GM06990 (cell line): ENCODE measurements around the gene GPR17.

Experiments used
- DNase-seq: peaks from one replicate; pipeline ENCODE4 v3.0.0-alpha.2; 2011; ENCODE audit not compliant: insufficient read length; ENCODE audit errors: extremely low read depth
- H3K27me3 ChIP-seq: replicated peaks from 2 replicates; pipeline ENCODE4 v1.6.0; 2011; ENCODE audit warnings: low read length; ENCODE audit not compliant: control insufficient read depth, insufficient read depth
- H3K36me3 ChIP-seq: 2 replicates; pipeline ENCODE4 v1.5.1; 2011; ENCODE audit warnings: low read length; ENCODE audit not compliant: control insufficient read depth, insufficient read depth
- H3K4me3 ChIP-seq: replicated peaks from 2 replicates; pipeline ENCODE4 v1.5.1; 2011; ENCODE audit warnings: low read depth, mild to moderate bottlenecking, control low read depth, low read length
- TF ChIP-seq, protein P1 (sequence below): IDR thresholded peaks from 2 replicates; pipeline ENCODE4 v1.5.1; 2011; ENCODE audit warnings: low read length, control low read depth, mild to moderate bottlenecking, inconsistent platforms; ENCODE audit not compliant: insufficient read depth, poor library complexity, severe bottlenecking

GPR17 gene

GRCh38 chr2:127670957-127671290 lies 25.0 kb downstream of the GPR17 start:
- no peak for DNase-seq
- TF ChIP-seq, protein P1, sequence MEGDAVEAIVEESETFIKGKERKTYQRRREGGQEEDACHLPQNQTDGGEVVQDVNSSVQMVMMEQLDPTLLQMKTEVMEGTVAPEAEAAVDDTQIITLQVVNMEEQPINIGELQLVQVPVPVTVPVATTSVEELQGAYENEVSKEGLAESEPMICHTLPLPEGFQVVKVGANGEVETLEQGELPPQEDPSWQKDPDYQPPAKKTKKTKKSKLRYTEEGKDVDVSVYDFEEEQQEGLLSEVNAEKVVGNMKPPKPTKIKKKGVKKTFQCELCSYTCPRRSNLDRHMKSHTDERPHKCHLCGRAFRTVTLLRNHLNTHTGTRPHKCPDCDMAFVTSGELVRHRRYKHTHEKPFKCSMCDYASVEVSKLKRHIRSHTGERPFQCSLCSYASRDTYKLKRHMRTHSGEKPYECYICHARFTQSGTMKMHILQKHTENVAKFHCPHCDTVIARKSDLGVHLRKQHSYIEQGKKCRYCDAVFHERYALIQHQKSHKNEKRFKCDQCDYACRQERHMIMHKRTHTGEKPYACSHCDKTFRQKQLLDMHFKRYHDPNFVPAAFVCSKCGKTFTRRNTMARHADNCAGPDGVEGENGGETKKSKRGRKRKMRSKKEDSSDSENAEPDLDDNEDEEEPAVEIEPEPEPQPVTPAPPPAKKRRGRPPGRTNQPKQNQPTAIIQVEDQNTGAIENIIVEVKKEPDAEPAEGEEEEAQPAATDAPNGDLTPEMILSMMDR = no peak
- Histone ChIP-seq H3K27me3 (no peaks in the 10 kb centered on the region; the same call in 1 of the 2 replicates), H3K4me3 (no peak overlapping the region), H3K36me3 (no peaks in the 10 kb centered on the region)

GRCh38 chr2:127671557-127672302 lies 25.8 kb downstream of the GPR17 start:
- no peak overlapping the region for H3K4me3 ChIP-seq
- DNase-seq = no peak
- H3K27me3 ChIP-seq = no peaks in the 10 kb centered on the region; the same call in 1 of the 2 replicates
- no peaks in the 10 kb centered on the region for H3K36me3 ChIP-seq
- TF ChIP-seq, protein P1 = no peak

- peaks cover 3% of the 10 kb centered on the region; the same call in 1 of the 2 replicates for H3K27me3 ChIP-seq
- no peak for DNase-seq
Observed at GRCh38 chr2:127672341-127673224, 26.6 kb downstream of the GPR17 start.

GRCh38 chr2:127673291-127674069 lies 27.5 kb downstream of the GPR17 start:
- no peak for DNase-seq
- TF ChIP-seq, protein P1 = no peak
- peaks cover 3% of the 10 kb centered on the region for H3K27me3 ChIP-seq

More at GRCh38 chr2:127672341-127673224, 26.6 kb downstream of the GPR17 start:
- no peaks in the 10 kb centered on the region for H3K36me3 ChIP-seq
- TF ChIP-seq, protein P1 = no peak
- H3K4me3 ChIP-seq = no peak overlapping the region

More at GRCh38 chr2:127673291-127674069, 27.5 kb downstream of the GPR17 start:
- Histone ChIP-seq H3K4me3 (no peak overlapping the region), H3K36me3 (no peaks in the 10 kb centered on the region)
